ENCODE data around the gene CATSPER1.

Gene CATSPER1

DNA sequence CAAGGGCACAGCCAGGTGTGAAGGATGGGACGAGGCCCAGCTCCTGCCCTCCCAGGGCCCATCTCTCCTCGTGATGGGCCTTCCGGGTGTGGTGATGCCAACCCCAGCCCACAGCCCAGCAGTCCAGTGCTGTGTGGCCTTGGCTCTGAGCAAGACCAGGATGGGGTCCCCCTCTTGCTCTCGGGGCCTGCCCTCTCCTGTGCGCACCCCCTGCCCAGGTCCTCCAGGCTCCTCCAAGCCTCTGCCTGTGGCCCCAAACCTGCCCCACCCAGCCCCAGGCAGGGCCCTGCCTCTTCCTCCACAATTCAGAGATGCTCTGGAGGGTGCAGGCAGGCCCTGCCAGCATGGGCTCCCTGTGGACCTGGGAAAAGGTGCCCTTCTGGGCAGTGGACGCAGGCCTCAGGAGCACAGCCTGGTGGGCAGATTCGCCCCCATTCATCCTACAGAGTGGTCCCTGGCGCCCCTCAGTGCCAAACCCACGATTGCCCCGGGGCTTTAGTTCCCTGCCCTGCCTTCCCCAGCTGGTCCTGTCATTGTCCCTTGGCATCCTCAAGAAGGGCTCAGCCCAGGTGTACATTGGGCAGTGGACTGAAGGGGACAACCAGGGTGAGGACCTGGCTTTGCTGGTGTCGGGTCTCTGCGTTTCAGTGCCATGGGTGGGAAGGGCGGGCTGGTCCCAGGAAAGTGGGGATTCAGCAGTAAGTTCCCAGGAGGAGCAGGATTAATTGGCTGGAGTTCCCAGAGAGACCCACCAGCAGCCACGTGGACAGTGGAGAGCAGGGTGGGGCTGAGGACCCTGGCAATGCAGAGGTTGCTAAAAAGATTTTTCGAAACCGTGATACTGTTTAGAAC lies 44.1 kb downstream of the CATSPER1 start:
- H3K36me3 ChIP-seq (replicated peaks; ENCODE audit: low read depth, low read length) = peaks cover 10% of the 10 kb centered on the region
- no peak overlapping the region for H2AFZ ChIP-seq (ENCODE audit: low read depth, low read length)
- H3K4me1 ChIP-seq (ENCODE audit: low read length) = no peaks in the 10 kb centered on the region
- H3K79me2 ChIP-seq (ENCODE audit: low read length) = no peaks in the 10 kb centered on the region
- no peak overlapping the region for H3K27ac ChIP-seq (ENCODE audit: low read length)
- no peaks in the 10 kb centered on the region for H4K20me1 ChIP-seq (ENCODE audit: insufficient read depth, low read length)
- no peak overlapping the region for H3K4me3 ChIP-seq (ENCODE audit: low read length)
- TF ChIP-seq, protein P1, sequence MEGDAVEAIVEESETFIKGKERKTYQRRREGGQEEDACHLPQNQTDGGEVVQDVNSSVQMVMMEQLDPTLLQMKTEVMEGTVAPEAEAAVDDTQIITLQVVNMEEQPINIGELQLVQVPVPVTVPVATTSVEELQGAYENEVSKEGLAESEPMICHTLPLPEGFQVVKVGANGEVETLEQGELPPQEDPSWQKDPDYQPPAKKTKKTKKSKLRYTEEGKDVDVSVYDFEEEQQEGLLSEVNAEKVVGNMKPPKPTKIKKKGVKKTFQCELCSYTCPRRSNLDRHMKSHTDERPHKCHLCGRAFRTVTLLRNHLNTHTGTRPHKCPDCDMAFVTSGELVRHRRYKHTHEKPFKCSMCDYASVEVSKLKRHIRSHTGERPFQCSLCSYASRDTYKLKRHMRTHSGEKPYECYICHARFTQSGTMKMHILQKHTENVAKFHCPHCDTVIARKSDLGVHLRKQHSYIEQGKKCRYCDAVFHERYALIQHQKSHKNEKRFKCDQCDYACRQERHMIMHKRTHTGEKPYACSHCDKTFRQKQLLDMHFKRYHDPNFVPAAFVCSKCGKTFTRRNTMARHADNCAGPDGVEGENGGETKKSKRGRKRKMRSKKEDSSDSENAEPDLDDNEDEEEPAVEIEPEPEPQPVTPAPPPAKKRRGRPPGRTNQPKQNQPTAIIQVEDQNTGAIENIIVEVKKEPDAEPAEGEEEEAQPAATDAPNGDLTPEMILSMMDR (IDR thresholded peaks at IDR 0.05; ENCODE audit: low read depth, low read length) = no peak
- no peak for TF ChIP-seq EZH2phosphoT487 (IDR thresholded peaks at IDR 0.05; ENCODE audit: low read depth)
- H3K9me3 ChIP-seq (ENCODE audit: insufficient read depth, low read length) = no peaks in the 10 kb centered on the region
- no peaks in the 10 kb centered on the region for H3K27me3 ChIP-seq (ENCODE audit: low read depth, low read length)
- H3K4me2 ChIP-seq (ENCODE audit: low read length) = no peak overlapping the region
- no peak overlapping the region for H3K9ac ChIP-seq (ENCODE audit: low read length)

DNA sequence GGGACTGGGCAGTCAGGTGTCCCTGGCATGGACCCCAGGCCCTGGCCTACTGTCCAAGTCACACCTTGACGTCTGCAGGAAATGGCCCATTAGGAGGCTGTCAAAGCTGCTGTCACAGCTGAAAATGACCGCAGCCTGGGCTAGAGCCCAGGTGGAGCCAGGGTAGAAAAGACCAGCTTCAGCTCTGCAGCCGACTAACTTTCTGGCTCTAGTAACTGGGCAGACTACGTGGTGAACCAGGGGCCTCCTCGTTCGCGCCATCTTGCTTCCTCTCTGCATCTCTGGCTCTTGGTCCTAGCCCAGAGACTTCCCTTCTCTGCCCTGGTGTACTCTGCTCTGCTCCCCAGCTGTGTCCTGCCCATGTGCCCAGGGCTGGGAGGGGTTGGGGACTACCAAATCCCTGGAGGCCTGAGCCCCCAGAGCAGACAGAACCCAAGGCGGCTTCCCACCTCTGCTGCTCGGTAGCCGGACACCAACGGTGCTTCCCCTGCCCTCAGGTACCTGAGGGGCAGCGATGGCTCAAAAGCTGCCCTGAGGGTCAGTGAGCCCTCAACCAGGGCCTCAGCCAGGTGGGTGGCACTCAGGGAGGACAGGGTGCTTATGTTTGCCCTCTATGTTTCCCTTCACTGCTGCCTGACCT lies 45.1 kb downstream of the CATSPER1 start:
- Histone ChIP-seq H3K4me1 (ENCODE audit: low read length) (no peaks in the 10 kb centered on the region), H3K4me2 (ENCODE audit: low read length) (no peak overlapping the region), H3K9me3 (ENCODE audit: insufficient read depth, low read length) (no peaks in the 10 kb centered on the region), H4K20me1 (ENCODE audit: insufficient read depth, low read length) (no peaks in the 10 kb centered on the region), H3K79me2 (ENCODE audit: low read length) (no peaks in the 10 kb centered on the region), H3K27ac (ENCODE audit: low read length) (no peak overlapping the region), H3K9ac (ENCODE audit: low read length) (no peak overlapping the region), H3K27me3 (ENCODE audit: low read depth, low read length) (no peaks in the 10 kb centered on the region), H3K36me3 (replicated peaks; ENCODE audit: low read depth, low read length) (peaks cover 14% of the 10 kb centered on the region), H2AFZ (ENCODE audit: low read depth, low read length) (no peak overlapping the region), H3K4me3 (ENCODE audit: low read length) (no peak overlapping the region)
- no peak for TF ChIP-seq EZH2phosphoT487 (IDR thresholded peaks at IDR 0.05; ENCODE audit: low read depth)
- TF ChIP-seq, protein P1 (IDR thresholded peaks at IDR 0.05; ENCODE audit: low read depth, low read length) = no peak

DNA sequence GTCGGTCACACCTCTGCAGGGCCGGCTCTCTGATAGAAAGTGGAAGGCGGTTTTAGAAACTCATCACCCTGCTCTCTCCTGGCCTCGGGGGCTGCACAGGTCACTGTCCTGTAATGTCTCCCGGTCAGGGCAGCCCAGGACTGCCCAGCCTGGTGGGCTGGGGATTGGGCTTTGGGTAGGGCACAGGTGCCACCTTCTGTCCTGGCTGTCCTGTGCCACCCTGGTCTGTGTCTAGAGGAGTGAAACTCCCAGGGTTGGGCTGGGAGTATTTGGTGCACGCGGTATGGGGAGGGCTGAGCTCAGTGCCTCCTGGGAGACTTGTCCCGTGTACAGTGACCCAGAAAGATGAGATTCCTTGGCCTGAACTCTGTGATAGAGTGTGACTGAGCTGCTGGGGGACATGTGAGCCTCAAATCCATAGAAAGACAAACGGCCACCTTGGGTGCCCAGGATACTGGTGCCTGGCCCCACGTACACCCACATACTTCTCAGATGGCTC lies 47.0 kb downstream of the CATSPER1 start:
- no peaks in the 10 kb centered on the region for H3K79me2 ChIP-seq (ENCODE audit: low read length)
- H3K9ac ChIP-seq (ENCODE audit: low read length) = no peak overlapping the region
- TF ChIP-seq, protein P1 (IDR thresholded peaks at IDR 0.05; ENCODE audit: low read depth, low read length) = no peak
- no peak for TF ChIP-seq EZH2phosphoT487 (IDR thresholded peaks at IDR 0.05; ENCODE audit: low read depth)
- peaks cover 14% of the 10 kb centered on the region for H3K36me3 ChIP-seq (replicated peaks; ENCODE audit: low read depth, low read length)
- no peaks in the 10 kb centered on the region for H4K20me1 ChIP-seq (ENCODE audit: insufficient read depth, low read length)
- no peaks in the 10 kb centered on the region for H3K27me3 ChIP-seq (ENCODE audit: low read depth, low read length)
- H3K4me1 ChIP-seq (ENCODE audit: low read length) = no peaks in the 10 kb centered on the region
- H3K9me3 ChIP-seq (ENCODE audit: insufficient read depth, low read length) = no peaks in the 10 kb centered on the region
- no peak overlapping the region for H3K4me2 ChIP-seq (ENCODE audit: low read length)
- H3K27ac ChIP-seq (ENCODE audit: low read length) = no peak overlapping the region
- H2AFZ ChIP-seq (ENCODE audit: low read depth, low read length) = no peak overlapping the region
- no peak overlapping the region for H3K4me3 ChIP-seq (ENCODE audit: low read length)
